Spleen (tissue), 11 donors: ENCODE data around the gene NMBR. TPM values are rescaled to one million over a fixed set of nuclear protein-coding genes. Genes with fewer than 3 reads are reported as not detected.

Experiments
- DNase-seq: peaks from one replicate; pipeline ENCODE4 v3.0.0-alpha.2; 2020
- H3K27ac ChIP-seq, 8 donors: fragments of 200-600 bp; sonication (generic) in 7 of 8; 1 replicate in 4 of 8; 2 replicates in 4 of 8; pipeline versions ENCODE4 v1.5.0 to v1.8.0; 2016 to 2021; ENCODE audit warnings: inconsistent platforms in 4 of 8, mild to moderate bottlenecking in 4 of 8, moderate library complexity in 1 of 8
- H3K27me3 ChIP-seq, 7 donors: fragments of 200-600 bp; sonication (generic) in 6 of 7; replicated peaks in 1 of 7; 1 replicate in 4 of 7; 2 replicates in 3 of 7; pipeline versions ENCODE4 v1.5.0 to v1.8.0; 2016 to 2021; ENCODE audit warnings: inconsistent platforms in 3 of 7, mild to moderate bottlenecking in 1 of 7
- H3K36me3 ChIP-seq, 6 donors: fragments of 200-600 bp; sonication (generic) in 5 of 6; 1 replicate in 4 of 6; 2 replicates in 2 of 6; pipeline versions ENCODE4 v1.5.0 to v1.8.0; 2016 to 2021; ENCODE audit warnings: inconsistent platforms in 2 of 6
- H3K4me1 ChIP-seq, 6 donors: fragments of 200-600 bp; sonication (generic) in 5 of 6; 1 replicate in 3 of 6; 2 replicates in 3 of 6; pipeline versions ENCODE4 v1.5.0 to v1.8.0; 2016 to 2021; ENCODE audit warnings: inconsistent platforms in 3 of 6
- H3K4me3 ChIP-seq, 8 donors: fragments of 200-600 bp; sonication (generic) in 7 of 8; 1 replicate in 4 of 8; 2 replicates in 4 of 8; pipeline versions ENCODE4 v1.5.0 to v1.8.0; 2016 to 2021; ENCODE audit warnings: inconsistent platforms in 4 of 8, mild to moderate bottlenecking in 4 of 8, moderate library complexity in 2 of 8
- H3K9me3 ChIP-seq, 8 donors: fragments of 200-600 bp; sonication (generic) in 7 of 8; 1 replicate in 4 of 8; 2 replicates in 4 of 8; pipeline versions ENCODE4 v1.5.0 to v1.8.0; 2016 to 2021; ENCODE audit warnings: inconsistent platforms in 4 of 8
- CTCF ChIP-seq, 11 experiments: fragments of 200-600 bp in 7 of 11; fragments of 450-650 bp in 4 of 11; sonication (generic) in 4 of 11; IDR thresholded peaks in 8 of 11; conservative IDR thresholded peaks in 3 of 11; 1 replicate in 7 of 11; 2 replicates in 4 of 11; pipeline versions ENCODE4 v1.4.0 to v1.8.0; 2016 to 2021; ENCODE audit warnings: antibody characterized with exemption in 11 of 11, inconsistent platforms in 4 of 11, mild to moderate bottlenecking in 1 of 11
- POLR2A ChIP-seq, 3 donors: fragments of 450-650 bp; IDR thresholded peaks; one replicate each; pipeline ENCODE4 v1.5.1; 2017; ENCODE audit warnings: antibody characterized with exemption in 3 of 3, mild to moderate bottlenecking in 1 of 3
- POLR2AphosphoS5 ChIP-seq, 3 donors: sonication (generic); formaldehyde crosslinking; IDR thresholded peaks; one replicate each; pipeline ENCODE4 v1.5.1; 2017; ENCODE audit warnings: antibody characterized with exemption in 3 of 3
- WGBS, 5 donors: extraction: QIAGEN DNeasy Blood & Tissue Kit in 3 of 5; methylation state at CpG; one replicate each; pipeline versions ENCODE4 v1.1.5 to v1.1.7; 2013 to 2018; 5-methylcytosine and 5-hydroxymethylcytosine counted together
- intact Hi-C: fragments of 100-400 bp; cut with DNase I; formaldehyde crosslinking; loops from one replicate; pipeline ENCODE4 v1.15.0; 2023; ENCODE audit warnings: low total_unique reads
- polyA plus RNA-seq, 3 donors: library from polyadenylated mRNA; stranded (reverse); fragments of 200-250 nt; gene quantifications; one replicate each; pipeline ENCODE4 v1.2.1, GENCODE V29; 2013
- total RNA-seq, 7 donors: library from RNA; depleted of rRNA in 3 of 7; stranded (reverse); fragments of >200 nt in 3 of 7; fragmentation: NEBNext Ultra II Directional in 4 of 7; extraction: Animal tissue kit (Norgen Biotek cat#: 25700) in 4 of 7; gene quantifications; one replicate each; pipeline versions ENCODE4 v1.1.0 to v1.2.1, GENCODE V29; 2016 to 2021
- donor health status: healthy with polysubstance abuse.
- donor health status: DM: no; HTN: no; CAD: no; lungs with moderate emphysema.
- donor health status: DM: no; HTN: no; CAD: no.
- donor health status: Bipolar disorder and iron deficiency.
- donor health status: healthy.
- donor health status: DM: no; HTN: no; CAD: no.
- donor health status: DM: yes; HTN: yes; CAD: no.

NMBR gene
- total and polyA plus RNA-seq, 10 donors: 0.25 to 0.36 TPM; not detected in 8

GRCh38 chr6:142174703-142175102 is 27.8 kb upstream of the NMBR start:
- Histone ChIP-seq H3K4me3 (no peak overlapping the region), H3K4me1 (peaks cover 0 to 4% (median 0%) of the 10 kb centered on the region in 6 donors), H3K36me3 (peaks cover 0 to 100% (median 74%) of the 10 kb centered on the region in 6 donors), H3K27me3 (no peaks in the 10 kb centered on the region), H3K27ac (peak overlapping the region in 2 of 8 donors; percentile 3 to 14), H3K9me3 (peaks cover 0 to 29% (median 25%) of the 10 kb centered on the region in 8 donors)
- TF ChIP-seq CTCF (IDR thresholded peaks at IDR 0.05 in 8 of 11, conservative IDR thresholded peaks at IDR 0.05 in 3 of 11) (no peak), POLR2A (IDR thresholded peaks at IDR 0.05) (no peak), POLR2AphosphoS5 (IDR thresholded peaks at IDR 0.05) (no peak)
- intact Hi-C loops: no loop called here
- no peak for DNase-seq
- WGBS, 5 donors: 66 to 90% (median 77%) methylated on average over 6 of the region's 6 CpGs

- 94 to 98% (median 95%) methylated on average over 2 to 3 of the region's 3 CpGs for WGBS, 5 donors
- DNase-seq: no peak
- Histone ChIP-seq H3K36me3 (peaks cover 0 to 100% (median 76%) of the 10 kb centered on the region in 6 donors), H3K9me3 (peaks cover 0 to 25% (median 24%) of the 10 kb centered on the region in 8 donors), H3K27me3 (no peaks in the 10 kb centered on the region), H3K4me1 (peaks cover 0 to 4% (median 0%) of the 10 kb centered on the region in 6 donors), H3K4me3 (no peak overlapping the region), H3K27ac (no peak overlapping the region)
- intact Hi-C loops: no loop called here
- TF ChIP-seq POLR2AphosphoS5 (IDR thresholded peaks at IDR 0.05): peak in 1 of 3 donors; percentile 15
- TF ChIP-seq CTCF (IDR thresholded peaks at IDR 0.05 in 8 of 11, conservative IDR thresholded peaks at IDR 0.05 in 3 of 11): no peak
- TF ChIP-seq POLR2A (IDR thresholded peaks at IDR 0.05): no peak
These were observed 27.1 kb upstream of the NMBR start for GRCh38 chr6:142173980-142174379.

GRCh38 chr6:142172758-142173157 is 25.8 kb upstream of the NMBR start:
- H3K27ac ChIP-seq: no peak overlapping the region
- H3K4me1 ChIP-seq: peaks cover 0 to 4% (median 0%) of the 10 kb centered on the region in 6 donors
- peaks cover 0 to 100% (median 72%) of the 10 kb centered on the region in 6 donors for H3K36me3 ChIP-seq
- DNase-seq: no peak
- TF ChIP-seq POLR2A (IDR thresholded peaks at IDR 0.05): no peak
- TF ChIP-seq CTCF (IDR thresholded peaks at IDR 0.05 in 8 of 11, conservative IDR thresholded peaks at IDR 0.05 in 3 of 11): no peak
- TF ChIP-seq POLR2AphosphoS5 (IDR thresholded peaks at IDR 0.05): no peak
- H3K27me3 ChIP-seq: no peaks in the 10 kb centered on the region
- peaks cover 0 to 13% (median 12%) of the 10 kb centered on the region in 8 donors for H3K9me3 ChIP-seq
- intact Hi-C loops: no loop called here
- H3K4me3 ChIP-seq: no peak overlapping the region

DNA sequence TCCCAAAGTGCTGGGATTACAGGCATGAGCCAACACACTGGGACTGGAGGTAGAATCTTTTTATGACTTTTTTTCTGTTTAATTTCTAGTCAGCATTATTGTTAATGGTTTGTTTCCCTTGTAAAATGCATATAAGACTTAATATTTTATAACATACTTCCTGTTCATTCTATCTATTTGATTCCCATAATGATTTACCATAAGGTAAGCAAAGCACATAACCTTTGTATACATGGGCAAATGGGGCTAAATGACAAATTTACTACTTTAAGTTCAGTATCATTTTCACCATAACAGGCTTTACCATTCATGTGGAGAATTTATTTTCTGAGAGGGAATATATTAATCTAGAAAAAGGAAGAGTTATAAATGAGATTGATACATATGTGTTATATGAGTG is 24.4 kb upstream of the NMBR start:
- H3K36me3 ChIP-seq: peaks cover 0 to 100% (median 72%) of the 10 kb centered on the region in 6 donors
- TF ChIP-seq CTCF (IDR thresholded peaks at IDR 0.05 in 8 of 11, conservative IDR thresholded peaks at IDR 0.05 in 3 of 11) (no peak), POLR2A (IDR thresholded peaks at IDR 0.05) (no peak), POLR2AphosphoS5 (IDR thresholded peaks at IDR 0.05) (no peak)
- H3K4me3 ChIP-seq: no peak overlapping the region

More for the DNA sequence above, 24.4 kb upstream of the NMBR start:
- Histone ChIP-seq H3K27ac (no peak overlapping the region), H3K27me3 (no peaks in the 10 kb centered on the region), H3K4me1 (peaks cover 0 to 4% (median 0%) of the 10 kb centered on the region in 6 donors), H3K9me3 (no peaks in the 10 kb centered on the region)
- DNase-seq: no peak
- intact Hi-C loops: no loop called here
